AG09309 (cell line): ENCODE data around the gene INO80C.
"Not testable (repeated sequence)": the region's sequence is repeated elsewhere in the genome, so short reads cannot be mapped to it uniquely, and the experiment has no call there.

Source experiments
- DNase-seq: peaks from one replicate; pipeline ENCODE4 v3.0.0-alpha.2; 2010; ENCODE audit warnings: low read depth
- H3K4me3 ChIP-seq: 2 replicates; pipeline ENCODE4 v1.5.1; 2011; ENCODE audit warnings: mild to moderate bottlenecking, low read depth, low read length, moderate library complexity; ENCODE audit not compliant: control insufficient read depth
- TF ChIP-seq, protein P1 (sequence below): IDR thresholded peaks from 2 replicates; pipeline ENCODE4 v1.5.1; 2011; ENCODE audit warnings: mild to moderate bottlenecking, low read depth, low read length, inconsistent platforms; ENCODE audit not compliant: insufficient read depth, control insufficient read depth; ENCODE audit errors: missing control alignments

Gene INO80C

DNA sequence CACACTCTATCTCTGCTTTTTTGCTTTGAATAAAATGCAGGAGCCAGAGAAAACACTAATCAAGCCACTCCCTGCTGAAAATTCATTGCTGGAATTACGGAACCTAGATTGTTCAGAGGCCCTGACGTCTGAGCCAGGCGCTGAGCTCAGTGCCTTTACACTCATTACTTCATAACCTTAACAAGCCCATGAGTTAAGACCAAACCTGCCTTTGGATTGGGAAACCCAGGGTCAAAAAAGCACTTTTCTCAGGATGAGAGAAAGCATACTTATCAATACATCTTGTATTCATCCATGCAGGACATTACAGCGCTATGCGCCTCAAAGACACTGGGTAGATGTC lies 762 bp downstream of the INO80C start:
- peak overlapping the region; percentile 47 for H3K4me3 ChIP-seq
- TF ChIP-seq, protein P1, sequence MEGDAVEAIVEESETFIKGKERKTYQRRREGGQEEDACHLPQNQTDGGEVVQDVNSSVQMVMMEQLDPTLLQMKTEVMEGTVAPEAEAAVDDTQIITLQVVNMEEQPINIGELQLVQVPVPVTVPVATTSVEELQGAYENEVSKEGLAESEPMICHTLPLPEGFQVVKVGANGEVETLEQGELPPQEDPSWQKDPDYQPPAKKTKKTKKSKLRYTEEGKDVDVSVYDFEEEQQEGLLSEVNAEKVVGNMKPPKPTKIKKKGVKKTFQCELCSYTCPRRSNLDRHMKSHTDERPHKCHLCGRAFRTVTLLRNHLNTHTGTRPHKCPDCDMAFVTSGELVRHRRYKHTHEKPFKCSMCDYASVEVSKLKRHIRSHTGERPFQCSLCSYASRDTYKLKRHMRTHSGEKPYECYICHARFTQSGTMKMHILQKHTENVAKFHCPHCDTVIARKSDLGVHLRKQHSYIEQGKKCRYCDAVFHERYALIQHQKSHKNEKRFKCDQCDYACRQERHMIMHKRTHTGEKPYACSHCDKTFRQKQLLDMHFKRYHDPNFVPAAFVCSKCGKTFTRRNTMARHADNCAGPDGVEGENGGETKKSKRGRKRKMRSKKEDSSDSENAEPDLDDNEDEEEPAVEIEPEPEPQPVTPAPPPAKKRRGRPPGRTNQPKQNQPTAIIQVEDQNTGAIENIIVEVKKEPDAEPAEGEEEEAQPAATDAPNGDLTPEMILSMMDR, result no peak
- no peak for DNase-seq

DNA sequence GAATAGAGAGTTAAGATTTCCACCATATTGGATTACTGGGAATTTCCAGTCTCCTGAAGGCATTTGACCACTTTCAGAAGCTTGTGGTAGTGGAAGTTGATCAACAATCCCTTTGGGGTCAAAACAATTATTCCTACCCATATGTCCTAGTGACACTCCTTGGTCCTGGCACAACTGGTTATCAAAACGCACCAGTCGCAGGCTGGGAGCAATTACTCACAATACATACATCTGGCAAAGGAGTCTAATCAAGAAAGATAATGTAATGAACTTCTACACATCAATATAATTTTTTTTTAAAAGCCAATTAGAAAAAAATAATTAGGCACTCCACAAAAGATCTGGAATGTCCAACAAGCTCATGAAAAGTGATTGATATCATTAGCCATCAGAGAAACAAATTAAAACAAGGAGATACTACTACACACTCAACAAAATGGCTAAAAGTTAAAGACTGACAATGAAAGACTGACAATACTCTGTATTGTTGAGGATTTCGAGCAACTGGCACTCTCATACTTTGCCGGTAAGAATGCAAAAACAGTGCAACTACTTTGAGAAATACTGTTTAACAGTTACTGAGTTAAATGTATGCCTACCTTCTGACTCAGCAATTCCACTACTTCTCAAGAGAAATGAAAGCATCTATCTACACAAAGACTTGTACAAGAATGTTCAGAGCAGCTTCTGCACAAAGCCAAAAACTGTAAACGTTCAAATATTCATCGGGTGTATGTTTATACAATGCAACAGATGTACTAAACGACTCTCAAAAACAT lies 2.0 kb downstream of the INO80C start:
- no peak overlapping the region for H3K4me3 ChIP-seq
- TF ChIP-seq, protein P1, result no peak
- no peak for DNase-seq

DNA sequence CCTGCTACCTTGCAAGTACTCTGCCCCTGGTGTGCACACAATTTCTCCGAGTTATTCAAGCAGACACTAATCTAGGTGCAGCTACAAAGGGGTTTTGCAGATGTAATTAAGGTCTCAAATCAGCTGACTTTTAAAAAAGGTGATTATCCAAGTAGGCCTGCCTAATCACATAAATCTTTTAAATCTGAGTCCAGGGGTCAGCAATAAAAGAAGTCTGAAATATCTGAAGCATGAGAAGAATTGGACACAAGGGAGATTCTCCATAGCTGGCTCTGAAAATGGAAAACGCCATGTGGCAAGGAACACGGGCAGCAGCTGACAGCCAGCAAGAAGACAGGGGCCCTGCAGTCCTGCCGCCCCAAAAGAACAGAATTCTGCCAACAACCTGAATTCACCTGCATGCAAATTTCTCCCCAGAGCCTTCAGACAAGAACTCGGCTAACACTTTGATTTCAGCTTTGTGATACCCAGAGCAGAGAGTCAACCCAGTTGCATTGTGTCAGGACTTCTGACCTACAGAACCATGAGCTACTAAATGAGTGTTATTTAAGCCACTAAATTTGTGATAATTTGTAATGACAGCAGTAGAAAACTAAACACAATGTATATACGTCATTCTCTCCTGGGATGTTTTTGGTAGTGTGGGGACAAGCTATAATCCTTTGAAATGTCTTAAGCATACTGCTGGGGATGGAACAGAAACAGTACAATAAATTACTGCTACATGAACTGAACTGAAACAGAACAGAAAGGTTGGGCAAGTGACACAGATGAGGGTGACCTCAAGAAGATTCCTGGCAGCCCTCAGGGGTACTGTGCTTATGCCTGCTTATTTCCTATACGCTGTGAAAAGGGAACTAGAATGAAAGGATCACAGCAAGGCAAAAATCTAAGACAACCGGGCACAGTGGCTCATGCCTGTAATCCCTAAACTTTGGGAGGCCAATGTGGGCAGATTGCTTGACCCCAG lies 3.2 kb downstream of the INO80C start:
- DNase-seq, result no peak
- H3K4me3 ChIP-seq, result no peak overlapping the region
- TF ChIP-seq, protein P1, result no peak

DNA sequence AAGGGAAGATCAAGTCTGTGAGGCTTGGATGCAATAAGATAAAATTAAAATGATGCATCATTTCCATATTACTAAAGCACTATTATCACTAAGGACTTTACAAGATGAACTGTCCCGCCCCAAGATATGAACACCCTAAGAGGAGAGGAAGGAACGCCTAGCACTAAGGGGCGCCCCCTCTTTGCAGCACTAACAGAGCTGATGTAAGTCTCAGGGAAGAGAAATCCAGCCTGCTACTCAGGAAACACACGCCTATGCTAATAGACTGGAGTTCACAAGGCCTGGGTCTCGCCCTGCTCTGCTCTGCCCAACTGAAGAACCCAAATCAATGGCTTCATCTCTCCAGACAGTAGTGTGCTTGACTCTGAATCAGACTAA lies 6.1 kb downstream of the INO80C start:
- TF ChIP-seq, protein P1, result no peak
- DNase-seq, result no peak
- no peak overlapping the region for H3K4me3 ChIP-seq

DNA sequence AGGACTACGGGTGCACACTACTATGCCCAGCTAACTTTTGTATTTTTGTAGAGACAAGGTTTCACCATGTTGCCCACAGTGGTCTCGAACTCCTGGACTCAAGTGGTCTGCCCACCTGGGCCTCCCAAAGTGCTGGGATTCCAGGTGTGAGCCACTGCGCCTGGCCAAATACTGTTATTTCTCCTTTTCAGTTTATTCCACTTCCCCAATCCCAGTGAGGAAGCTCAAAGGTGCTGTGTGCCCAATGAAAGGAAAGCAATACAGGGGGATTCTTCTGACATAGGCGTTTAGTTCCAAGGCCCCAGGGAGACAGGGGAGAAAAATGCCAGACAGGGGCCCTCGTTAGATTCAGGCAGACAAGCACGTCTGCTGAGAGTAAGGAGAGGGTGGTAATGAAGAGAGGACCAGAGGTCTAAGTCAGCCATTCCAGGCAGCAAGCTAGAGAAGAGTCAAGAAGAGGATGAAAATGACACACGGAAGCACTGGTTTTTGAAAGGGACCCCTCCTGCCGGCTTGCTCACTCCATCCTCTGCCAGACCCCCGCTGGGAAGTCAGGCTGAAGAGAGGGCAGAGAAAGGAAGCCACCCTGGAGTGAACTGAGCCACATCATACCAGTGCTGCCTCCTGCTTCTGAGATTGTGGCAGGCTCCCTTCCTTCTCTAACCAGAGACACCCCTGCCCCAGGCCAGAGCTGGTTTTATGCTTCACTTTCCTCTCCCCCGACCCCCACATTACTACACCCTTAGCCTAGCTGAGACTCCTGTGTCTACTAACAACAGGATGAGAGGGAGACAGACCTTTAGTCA lies 6.7 kb downstream of the INO80C start:
- DNase-seq, result no peak
- TF ChIP-seq, protein P1, result no peak
- H3K4me3 ChIP-seq, result no peak overlapping the region

DNA sequence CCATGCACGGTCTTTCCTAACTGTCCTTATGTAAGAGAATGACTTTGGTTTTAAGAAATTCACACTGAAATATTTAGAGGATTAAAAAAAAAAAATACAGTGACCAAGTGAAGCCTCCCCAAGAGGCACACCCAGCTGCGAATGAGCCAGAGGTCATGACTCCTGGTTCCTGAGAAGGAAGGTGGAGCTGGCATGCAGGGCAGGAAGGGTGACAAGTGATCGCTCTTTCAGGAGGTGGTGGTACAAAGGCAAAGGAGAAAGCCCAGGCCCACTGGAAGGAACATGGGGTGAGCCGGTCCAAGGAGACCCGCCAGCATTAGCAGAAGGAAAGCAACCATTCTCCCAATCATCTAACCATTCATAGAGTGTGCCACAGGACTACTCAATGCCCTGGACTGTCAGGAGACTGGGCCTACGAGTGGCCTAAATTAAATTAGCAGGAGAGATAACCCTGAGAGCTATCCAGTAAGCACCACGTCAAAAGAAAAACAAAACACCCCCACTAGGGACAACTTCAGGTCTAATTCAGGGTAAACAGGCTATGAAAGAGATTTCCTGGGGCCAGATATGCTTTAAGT lies 7.8 kb downstream of the INO80C start:
- TF ChIP-seq, protein P1, result no peak
- DNase-seq, result no peak
- no peak overlapping the region for H3K4me3 ChIP-seq

DNA sequence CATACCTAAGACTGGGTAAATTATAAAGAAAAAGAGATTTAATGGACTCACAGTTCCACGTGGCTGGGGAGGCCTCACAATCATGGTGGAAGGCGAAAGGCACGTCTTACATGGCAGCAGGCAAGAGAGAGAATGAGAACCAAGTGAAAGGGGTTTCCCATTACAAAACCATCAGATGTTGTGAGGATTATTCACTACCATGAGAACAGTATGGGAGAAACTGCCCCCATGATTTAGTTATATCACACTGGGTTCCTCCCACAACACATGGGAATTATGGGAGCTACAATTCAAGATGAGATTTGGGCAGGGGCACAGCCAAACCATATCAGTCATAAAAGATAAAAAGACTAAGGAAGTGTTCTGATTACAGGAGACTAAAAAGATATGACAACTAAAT lies 8.5 kb downstream of the INO80C start:
- not testable (repeated sequence) for H3K4me3 ChIP-seq, DNase-seq

DNA sequence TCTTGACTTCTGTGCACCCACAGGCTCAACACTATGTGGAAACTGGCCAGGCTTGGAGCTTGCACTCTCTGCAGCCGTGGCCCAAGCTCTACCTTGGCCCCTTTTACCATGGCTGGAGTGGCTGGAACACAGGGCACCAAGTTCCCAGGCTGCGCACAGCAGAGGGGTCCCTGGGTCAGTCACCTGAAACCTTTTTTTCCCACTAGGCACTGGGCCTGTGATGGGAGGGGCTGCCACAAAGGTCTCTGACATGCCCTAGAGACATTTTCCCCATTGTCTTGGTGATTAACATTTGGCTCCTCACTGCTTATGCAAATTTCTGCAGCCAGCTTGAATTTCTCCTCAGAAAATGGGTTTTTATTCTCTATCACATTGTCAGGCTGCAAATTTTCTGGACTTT lies 9.4 kb downstream of the INO80C start:
- H3K4me3 ChIP-seq, DNase-seq: not testable (repeated sequence)

DNA sequence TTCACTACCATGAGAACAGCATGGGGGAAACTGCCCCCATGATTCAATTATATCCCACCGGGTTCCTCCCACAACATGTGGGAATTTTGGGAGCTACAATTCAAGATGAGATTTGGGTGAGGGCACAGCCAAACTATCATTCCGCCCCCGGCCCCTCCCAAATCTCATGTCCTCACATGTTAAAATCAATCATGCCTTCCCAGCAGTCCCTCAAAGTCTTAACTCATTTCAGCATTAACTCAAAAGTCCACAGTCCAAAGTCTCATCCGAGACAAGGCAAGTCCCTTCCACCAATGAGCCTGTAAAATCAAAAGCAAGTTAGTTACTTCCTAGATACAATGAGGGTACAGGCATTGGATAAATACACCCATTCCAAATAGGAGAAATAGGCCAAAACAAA lies 10.2 kb downstream of the INO80C start:
- not testable (repeated sequence) for DNase-seq, H3K4me3 ChIP-seq
